Mesenchymal stem cell (in vitro differentiated cells and primary cell): Measurements from ENCODE around the gene OR51B4.
"Not testable (repeated sequence)": the region's sequence is repeated elsewhere in the genome, so short reads cannot be mapped to it uniquely, and the experiment has no call there.

Experiments
- DNase-seq: peaks from one replicate; pipeline ENCODE4 v3.0.0-alpha.2; 2013
- H2AFZ ChIP-seq: one replicate; pipeline ENCODE4 v1.6.1; 2013; ENCODE audit warnings: low read depth, mild to moderate bottlenecking, control low read depth, inconsistent platforms, low read length, moderate library complexity
- H2AK5ac ChIP-seq: 2 replicates; pipeline ENCODE4 v1.6.1; 2013; ENCODE audit warnings: low read length, moderate library complexity, mild to moderate bottlenecking, inconsistent platforms; ENCODE audit not compliant: severe bottlenecking
- H2BK120ac ChIP-seq: one replicate; pipeline ENCODE4 v1.6.1; 2013; ENCODE audit warnings: low read depth, mild to moderate bottlenecking, inconsistent platforms, low read length, moderate library complexity
- H2BK12ac ChIP-seq, 2 experiments: one replicate each; pipeline ENCODE4 v1.6.1; 2013; ENCODE audit warnings: inconsistent platforms in 2 of 2, low read length in 2 of 2, mild to moderate bottlenecking in 2 of 2, moderate library complexity in 2 of 2, control low read depth in 1 of 2
- H2BK15ac ChIP-seq: one replicate; pipeline ENCODE4 v1.6.1; 2013; ENCODE audit warnings: mild to moderate bottlenecking, low read depth, inconsistent platforms; ENCODE audit not compliant: poor library complexity, severe bottlenecking
- H2BK5ac ChIP-seq: 2 replicates; pipeline ENCODE4 v1.6.1; 2013; ENCODE audit warnings: low read depth, mild to moderate bottlenecking, low read length, control low read depth, inconsistent platforms; ENCODE audit not compliant: poor library complexity, severe bottlenecking
- H3K14ac ChIP-seq, 2 experiments: one replicate each; pipeline ENCODE4 v1.6.1; 2013; ENCODE audit warnings: inconsistent platforms in 2 of 2, low read length in 2 of 2, control low read depth in 1 of 2, mild to moderate bottlenecking in 1 of 2, moderate library complexity in 1 of 2
- H3K18ac ChIP-seq, 2 experiments: one replicate each; pipeline ENCODE4 v1.6.1; 2013; ENCODE audit warnings: inconsistent platforms in 2 of 2, low read length in 2 of 2, control low read depth in 1 of 2, low read depth in 1 of 2, mild to moderate bottlenecking in 1 of 2
- H3K23ac ChIP-seq, 2 experiments: one replicate each; pipeline ENCODE4 v1.6.1; 2013; ENCODE audit warnings: inconsistent platforms in 2 of 2, low read length in 2 of 2, mild to moderate bottlenecking in 2 of 2, moderate library complexity in 2 of 2, control low read depth in 1 of 2
- H3K27ac ChIP-seq: 2 replicates; pipeline ENCODE4 v1.5.1; 2013; ENCODE audit warnings: mild to moderate bottlenecking, moderate library complexity, low read length, control low read depth, inconsistent platforms; ENCODE audit not compliant: poor library complexity, severe bottlenecking
- H3K27me3 ChIP-seq, 2 experiments: 2 replicates each; pipeline versions ENCODE4 v1.6.1 to v1.7.0; 2013; ENCODE audit warnings: low read length in 2 of 2, mild to moderate bottlenecking in 2 of 2, moderate library complexity in 2 of 2, control low read depth in 1 of 2, inconsistent platforms in 1 of 2; ENCODE audit not compliant: control insufficient read depth in 1 of 2, insufficient read depth in 1 of 2
- H3K36me3 ChIP-seq, 2 experiments: 2 replicates each; pipeline versions ENCODE4 v1.6.1 to v1.7.0; 2013; ENCODE audit warnings: low read length in 2 of 2, control low read depth in 1 of 2, inconsistent platforms in 1 of 2, low read depth in 1 of 2, mild to moderate bottlenecking in 1 of 2; ENCODE audit not compliant: insufficient read depth in 2 of 2, control insufficient read depth in 1 of 2
- H3K4ac ChIP-seq, 2 experiments: one replicate each; pipeline ENCODE4 v1.6.1; 2013; ENCODE audit warnings: inconsistent platforms in 2 of 2, low read length in 2 of 2, mild to moderate bottlenecking in 2 of 2, moderate library complexity in 2 of 2, control low read depth in 1 of 2, low read depth in 1 of 2
- H3K4me1 ChIP-seq: 2 replicates; pipeline ENCODE4 v1.6.1; 2013; ENCODE audit warnings: low read depth, low read length, control low read depth; ENCODE audit not compliant: control insufficient read depth, insufficient read depth
- H3K4me2 ChIP-seq: 2 replicates; pipeline ENCODE4 v1.6.1; 2013; ENCODE audit warnings: low read length, mild to moderate bottlenecking, inconsistent platforms; ENCODE audit not compliant: poor library complexity, severe bottlenecking
- H3K4me3 ChIP-seq, 2 experiments: 2 replicates each; pipeline versions ENCODE4 v1.5.1 to v1.7.0; 2013; ENCODE audit warnings: low read length in 2 of 2, mild to moderate bottlenecking in 2 of 2, control low read depth in 1 of 2, low read depth in 1 of 2; ENCODE audit not compliant: insufficient read depth in 1 of 2
- H3K79me1 ChIP-seq: replicated peaks from 2 replicates; pipeline ENCODE4 v1.6.1; 2013; ENCODE audit warnings: mild to moderate bottlenecking, control low read depth, low read length, inconsistent platforms; ENCODE audit not compliant: poor library complexity, severe bottlenecking
- H3K9ac ChIP-seq: 2 replicates; pipeline ENCODE4 v1.7.0; 2013; ENCODE audit warnings: mild to moderate bottlenecking, low read length, moderate library complexity
- H3K9me3 ChIP-seq: 2 replicates; pipeline ENCODE4 v1.7.0; 2013; ENCODE audit warnings: mild to moderate bottlenecking, low read length; ENCODE audit not compliant: control insufficient read depth
- H4K8ac ChIP-seq: one replicate; pipeline ENCODE4 v1.6.1; 2013; ENCODE audit warnings: inconsistent platforms, mild to moderate bottlenecking, low read length, moderate library complexity
- H4K91ac ChIP-seq: one replicate; pipeline ENCODE4 v1.6.1; 2013; ENCODE audit warnings: mild to moderate bottlenecking, low read length, inconsistent platforms
- WGBS: methylation state at CpG from one replicate; pipeline ENCODE4 v1.1.7; 2013; ENCODE audit warnings: mixed read lengths; 5-methylcytosine and 5-hydroxymethylcytosine counted together

The OR51B4 gene

GRCh38 chr11:5294342-5294995, 7.3 kb downstream of the OR51B4 start:
- not testable (repeated sequence) for H3K4me2 ChIP-seq, DNase-seq, H3K4me3 ChIP-seq, H4K91ac ChIP-seq, H3K36me3 ChIP-seq, H2AK5ac ChIP-seq, H3K4me1 ChIP-seq, H4K8ac ChIP-seq, H3K23ac ChIP-seq, H2BK12ac ChIP-seq, H3K27ac ChIP-seq, H3K27me3 ChIP-seq, H2AFZ ChIP-seq, H2BK120ac ChIP-seq, H3K14ac ChIP-seq, H2BK5ac ChIP-seq, H3K79me1 ChIP-seq, H2BK15ac ChIP-seq, H3K9me3 ChIP-seq, H3K18ac ChIP-seq, H3K4ac ChIP-seq, H3K9ac ChIP-seq
- WGBS, result 94% methylated on average over 36 of the region's 41 CpGs

GRCh38 chr11:5293028-5293427, 8.7 kb downstream of the OR51B4 start:
- no peaks in the 10 kb centered on the region for H3K27me3 ChIP-seq
- no peak overlapping the region for H2AK5ac ChIP-seq
- no peak for DNase-seq
- H4K8ac ChIP-seq, result no peak overlapping the region
- no peak overlapping the region for H4K91ac ChIP-seq
- H3K9me3 ChIP-seq, result no peaks in the 10 kb centered on the region
- no peaks in the 10 kb centered on the region for H3K79me1 ChIP-seq
- no peak overlapping the region for H2BK15ac ChIP-seq
- H3K4me2 ChIP-seq, result no peak overlapping the region
- no peak overlapping the region for H3K23ac ChIP-seq
- WGBS, result 96% methylated on average over 8 of the region's 8 CpGs
- H3K18ac ChIP-seq, result no peak overlapping the region
- H3K4me3 ChIP-seq, result no peak overlapping the region
- H3K4ac ChIP-seq, result no peak overlapping the region
- no peak overlapping the region for H3K27ac ChIP-seq
- no peak overlapping the region for H2BK120ac ChIP-seq
- H2AFZ ChIP-seq, result no peak overlapping the region
- H2BK5ac ChIP-seq, result no peak overlapping the region
- H3K9ac ChIP-seq, result no peak overlapping the region
- no peak overlapping the region for H2BK12ac ChIP-seq
- H3K4me1 ChIP-seq, result no peaks in the 10 kb centered on the region
- H3K36me3 ChIP-seq, result no peaks in the 10 kb centered on the region
- H3K14ac ChIP-seq, result no peak overlapping the region

GRCh38 chr11:5291207-5291838, 10.4 kb downstream of the OR51B4 start:
- Histone ChIP-seq H4K91ac (no peak overlapping the region), H2AK5ac (no peak overlapping the region), H3K4ac (no peak overlapping the region), H3K23ac (no peak overlapping the region), H3K79me1 (no peaks in the 10 kb centered on the region), H2BK5ac (no peak overlapping the region), H3K18ac (no peak overlapping the region), H3K9me3 (no peaks in the 10 kb centered on the region), H2BK12ac (no peak overlapping the region), H3K4me2 (no peak overlapping the region), H3K36me3 (no peaks in the 10 kb centered on the region), H2BK15ac (no peak overlapping the region), H2BK120ac (no peak overlapping the region), H2AFZ (no peak overlapping the region), H4K8ac (no peak overlapping the region), H3K4me1 (no peaks in the 10 kb centered on the region), H3K27ac (no peak overlapping the region), H3K9ac (no peak overlapping the region), H3K27me3 (no peaks in the 10 kb centered on the region), H3K4me3 (no peak overlapping the region), H3K14ac (no peak overlapping the region)
- WGBS, result no CpG with 5 or more reads among the region's 1 CpG
- peak; percentile 57 for DNase-seq

- Histone ChIP-seq H3K79me1 (no peaks in the 10 kb centered on the region), H3K9ac (no peak overlapping the region), H3K36me3 (no peaks in the 10 kb centered on the region), H3K27me3 (no peaks in the 10 kb centered on the region), H3K27ac (no peak overlapping the region), H3K4me1 (no peaks in the 10 kb centered on the region), H2BK15ac (no peak overlapping the region), H3K14ac (no peak overlapping the region), H3K4me2 (no peak overlapping the region), H3K23ac (no peak overlapping the region), H3K4me3 (no peak overlapping the region), H2BK12ac (no peak overlapping the region), H3K4ac (no peak overlapping the region), H3K18ac (no peak overlapping the region), H4K91ac (no peak overlapping the region), H2BK5ac (no peak overlapping the region), H2AFZ (no peak overlapping the region), H2BK120ac (no peak overlapping the region), H3K9me3 (no peaks in the 10 kb centered on the region), H4K8ac (no peak overlapping the region), H2AK5ac (no peak overlapping the region)
- WGBS, result no CpG with 5 or more reads among the region's 1 CpG
- no peak for DNase-seq
These were observed 11.6 kb downstream of the OR51B4 start for GRCh38 chr11:5290106-5290505.
